HepG2 (cell line): ENCODE results near the gene USP7. TPM values are rescaled to one million over a fixed set of nuclear protein-coding genes. Genes with fewer than 3 reads are reported as not detected.

Experiments used
- ATAC-seq: fragments of 200-7000 bp; cut with Tn5 transposase; 3 replicates; pipeline ENCODE4 v1.9.1; 2020; ENCODE audit warnings: mild to moderate bottlenecking, moderate library complexity
- BruUV-seq: library from RNA; stranded (reverse); fragments of 400-500 nt; replicated peaks from 2 replicates; lab custom pipeline; 2021; lab: Mats Ljungman, UMichigan
- CTCF ChIA-PET: fragments of 300-600 bp; formaldehyde crosslinking; extraction: SDS; loops from one replicate; lab custom pipeline; 2021; ENCODE audit warnings: low total read pairs, inconsistent platforms, low intra/inter-chr PET ratio; lab: Yijun Ruan, JAX
- POLR2A ChIA-PET: fragments of 350-600 bp; sonication (Branson Sonifier 250); formaldehyde crosslinking; loops from one replicate; lab custom pipeline; 2020; ENCODE audit warnings: antibody characterized with exemption, inconsistent platforms; lab: Yijun Ruan, JAX
- DNase-seq: peaks from one replicate; pipeline ENCODE4 v3.0.0-alpha.2; 2015; ENCODE audit warnings: low spot score
- FAIRE-seq: peaks from 3 replicates; lab custom pipeline; 2011; peaks lifted over from hg19 to GRCh38; lab: Jason Lieb, UNC
- H2AFZ ChIP-seq: one replicate; pipeline ENCODE4 v1.6.1; 2011; ENCODE audit warnings: low read length, inconsistent platforms
- H3K27ac ChIP-seq: fragments of 300-600 bp; 3 replicates; pipeline ENCODE4 v1.8.0; 2011; ENCODE audit warnings: mixed run types, mild to moderate bottlenecking, mixed read lengths, low read length, inconsistent platforms; ENCODE audit not compliant: insufficient read depth; ENCODE audit errors: extremely low read length
- H3K27me3 ChIP-seq, 2 experiments: fragments of 200-600 bp in 1 of 2; 2 replicates in 1 of 2; 3 replicates in 1 of 2; pipeline versions ENCODE4 v1.6.0 to v1.8.0; 2011; ENCODE audit warnings: low read length in 2 of 2, mild to moderate bottlenecking in 2 of 2, moderate library complexity in 2 of 2, inconsistent platforms in 1 of 2; ENCODE audit not compliant: insufficient read depth in 2 of 2, control insufficient read depth in 1 of 2
- H3K36me3 ChIP-seq, 2 experiments: fragments of 200-600 bp in 1 of 2; replicated peaks in 1 of 2; 2 replicates in 1 of 2; 3 replicates in 1 of 2; pipeline versions ENCODE4 v1.5.1 to v1.8.0; 2011; ENCODE audit warnings: low read length in 2 of 2, inconsistent platforms in 1 of 2; ENCODE audit not compliant: insufficient read depth in 2 of 2, control insufficient read depth in 1 of 2
- H3K4me1 ChIP-seq: 2 replicates; pipeline ENCODE4 v1.5.1; 2012; ENCODE audit warnings: low read length, inconsistent platforms; ENCODE audit not compliant: insufficient read depth
- H3K4me2 ChIP-seq: 2 replicates; pipeline ENCODE4 v1.6.0; 2011; ENCODE audit warnings: low read depth, low read length, inconsistent platforms
- H3K4me3 ChIP-seq, 3 experiments: fragments of 200-600 bp in 1 of 3; sonication (generic), shearing (Covaris generic) in 1 of 3; replicated peaks in 1 of 3; 2 replicates each; pipeline ENCODE4 v1.5.1; 2011 to 2016; ENCODE audit warnings: low read length in 3 of 3, inconsistent platforms in 2 of 3, low read depth in 2 of 3, mild to moderate bottlenecking in 2 of 3, control low read depth in 1 of 3, mixed read lengths in 1 of 3; ENCODE audit not compliant: insufficient read depth in 1 of 3
- H3K79me2 ChIP-seq: one replicate; pipeline ENCODE4 v1.6.1; 2011; ENCODE audit warnings: low read length, inconsistent platforms; ENCODE audit not compliant: insufficient read depth
- H3K9ac ChIP-seq: 2 replicates; pipeline ENCODE4 v1.6.0; 2011; ENCODE audit warnings: mild to moderate bottlenecking, low read depth, low read length, inconsistent platforms; ENCODE audit not compliant: insufficient read depth
- H3K9me3 ChIP-seq: 2 replicates; pipeline ENCODE4 v1.5.1; 2012; ENCODE audit warnings: mild to moderate bottlenecking, low read length
- H4K20me1 ChIP-seq: 2 replicates; pipeline ENCODE4 v1.6.0; 2011; ENCODE audit warnings: inconsistent platforms, mild to moderate bottlenecking, low read length, moderate library complexity; ENCODE audit not compliant: insufficient read depth
- FOXK2 ChIP-seq: fragments of 450-650 bp; IDR thresholded peaks from 2 replicates; pipeline ENCODE4 v1.6.1; 2016
- MTA1 ChIP-seq: sonication (generic); formaldehyde crosslinking; IDR thresholded peaks from 2 replicates; pipeline ENCODE4 v1.4.0; 2020; ENCODE audit warnings: missing genetic modification reagents, mild to moderate bottlenecking, borderline replicate concordance
- MZF1 ChIP-seq: sonication (generic); formaldehyde crosslinking; IDR thresholded peaks from 2 replicates; pipeline ENCODE4 v1.8.1; 2023; ENCODE audit warnings: mild to moderate bottlenecking, missing genetic modification reagents, borderline replicate concordance
- NFE2 ChIP-seq: sonication (generic); formaldehyde crosslinking; IDR thresholded peaks from 2 replicates; pipeline ENCODE4 v1.4.0; 2020; ENCODE audit warnings: missing genetic modification reagents
- REST ChIP-seq, 2 experiments: IDR thresholded peaks; 2 replicates each; pipeline ENCODE4 v1.6.1; 2011 to 2012; ENCODE audit warnings: low read length in 2 of 2, borderline replicate concordance in 1 of 2, low read depth in 1 of 2, mild to moderate bottlenecking in 1 of 2, moderate library complexity in 1 of 2
- TP53 ChIP-seq: sonication (generic); formaldehyde crosslinking; conservative IDR thresholded peaks from 2 replicates; pipeline ENCODE4 v1.4.0; 2020; ENCODE audit warnings: missing genetic modification reagents
- ZFP90 ChIP-seq: sonication (generic); formaldehyde crosslinking; IDR thresholded peaks from 2 replicates; pipeline ENCODE4 v1.8.0; 2022; ENCODE audit warnings: missing genetic modification reagents, mild to moderate bottlenecking, inconsistent platforms, borderline replicate concordance
- ZNF232 ChIP-seq: sonication (generic); formaldehyde crosslinking; IDR thresholded peaks from 2 replicates; pipeline ENCODE4 v1.4.0; 2020; ENCODE audit warnings: missing genetic modification reagents, borderline replicate concordance
- ZNF235 ChIP-seq: sonication (generic); formaldehyde crosslinking; IDR thresholded peaks from 2 replicates; pipeline ENCODE4 v1.8.1; 2023; ENCODE audit warnings: mild to moderate bottlenecking, missing genetic modification reagents, borderline replicate concordance
- ZNF768 ChIP-seq: sonication (generic); formaldehyde crosslinking; IDR thresholded peaks from 2 replicates; pipeline ENCODE4 v1.4.0; 2020; ENCODE audit warnings: missing genetic modification reagents
- WGBS: methylation state at CpG from one replicate; pipeline ENCODE4 v1.1.6; 2017; ENCODE audit warnings: low lambda C conversion rate; 5-methylcytosine and 5-hydroxymethylcytosine counted together
- in situ Hi-C: cut with HindIII; loops from 2 replicates; pipeline ENCODE4 v1.10.0; 2017; ENCODE audit warnings: low pct_unique_long_range_greater_than_20kb; ENCODE audit not compliant: extremely low pct_ligation_motif_present
- intact Hi-C: fragments of 100-400 bp; cut with micrococcal nuclease; formaldehyde crosslinking; loops from one replicate; pipeline ENCODE4 v1.10.0; 2022; ENCODE audit not compliant: unreplicated experiment
- polyA plus RNA-seq, 8 experiments: library from polyadenylated mRNA; depleted of rRNA in 3 of 8; stranded (reverse) in 7 of 8; unstranded in 1 of 8; fragments of >200 nt; fragmentation: Illumina TruSeq in 4 of 8; extraction: Trizol in 4 of 8; gene quantifications; 2 replicates each; pipeline versions ENCODE4 v1.2.1 to v1.2.3, GENCODE V29; 2011 to 2016; ENCODE audit warnings: low read depth in 4 of 8, missing spikeins in 1 of 8, mixed read lengths in 1 of 8; ENCODE audit not compliant: insufficient read depth in 1 of 8
- total RNA-seq, 5 experiments: library from RNA; depleted of rRNA; stranded (reverse); fragments of >200 nt; fragmentation: Illumina TruSeq; extraction: Trizol; gene quantifications; 2 replicates each; pipeline ENCODE4 v1.2.3, GENCODE V29; 2016; ENCODE audit warnings: low read depth in 1 of 5
- TF ChIP-seq, protein P1 (sequence below): sonication (generic); formaldehyde crosslinking; IDR thresholded peaks from 2 replicates; pipeline ENCODE4 v1.5.0; 2020; ENCODE audit warnings: missing genetic modification reagents, mild to moderate bottlenecking, borderline replicate concordance

USP7 gene
- total and polyA plus RNA-seq, 2 of the 13 experiments (the other 11 are each of a cell fraction or from before 2014, with no cell fraction given): 52.5 to 173 TPM

DNA sequence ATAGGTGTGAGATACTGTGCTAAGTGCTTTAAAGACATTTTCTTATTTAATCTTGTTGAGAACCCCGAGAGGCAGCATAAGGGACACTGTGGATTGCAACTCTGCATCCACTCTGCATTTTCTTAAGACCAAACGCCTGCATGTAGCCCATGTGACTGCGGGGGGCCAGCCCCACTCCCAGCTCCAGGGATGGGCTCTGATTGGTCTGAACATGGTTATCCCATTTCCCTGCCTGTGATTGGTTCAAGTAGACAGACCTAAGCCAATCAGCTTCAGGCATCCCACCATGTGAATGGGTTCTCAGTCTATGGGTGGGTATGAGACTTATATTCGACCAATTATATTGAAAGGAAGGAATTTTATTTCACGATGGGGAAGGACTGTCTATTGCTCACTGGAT is 33.2 kb upstream of the USP7 start (continued):
- TF ChIP-seq REST (IDR thresholded peaks at IDR 0.05; ENCODE audit: borderline replicate concordance in 1 of 2, low read depth in 1 of 2, low read length in 2 of 2) (no peak), TP53 (CRISPR knock-in tag) (no peak)
- TF ChIP-seq, all 625 proteins: peak for 4

GRCh38 chr16:8990445-8990844 is 26.7 kb upstream of the USP7 start:
- Histone ChIP-seq H3K27ac (no peak overlapping the region), H4K20me1 (no peaks in the 10 kb centered on the region), H3K36me3 (no peaks in the 10 kb centered on the region), H3K79me2 (no peaks in the 10 kb centered on the region), H3K9me3 (no peaks in the 10 kb centered on the region), H3K4me1 (peaks cover 84% of the 10 kb centered on the region), H3K27me3 (no peaks in the 10 kb centered on the region), H3K4me3 (no peak overlapping the region), H2AFZ (no peak overlapping the region), H3K4me2 (no peak overlapping the region), H3K9ac (no peak overlapping the region)
- no peak for FAIRE-seq
- DNase-seq: no peak
- ChIA-PET CTCF (no interaction called here), POLR2A (interaction anchor here (1.2 to 4.0 kb wide), 3 partner anchors 13 to 127 kb away, joined by 3 to 29 read pairs (median 8); partner anchors contain the start of gene HAPSTR1)
- intact Hi-C loops (no loop called here), in situ Hi-C loops (no loop called here)
- 97% methylated on average over 8 of the region's 8 CpGs for WGBS
- no TSS peak for BruUV-seq
- TF ChIP-seq NFE2 (CRISPR knock-in tag): no peak
- TF ChIP-seq MTA1 (CRISPR knock-in tag): 0 out of 2 replicates have a peak, but pooled peaks have one; percentile 22
- no peak for TF ChIP-seq ZNF232 (CRISPR knock-in tag)
- no peak for TF ChIP-seq FOXK2
- peak; percentile 17; the same call in 1 of the 2 replicates for TF ChIP-seq ZNF768 (CRISPR knock-in tag)
- no peak for TF ChIP-seq ZFP90
- TF ChIP-seq MZF1: no peak
- TF ChIP-seq ZNF235 (CRISPR knock-in tag): no peak
- TF ChIP-seq, protein P1, sequence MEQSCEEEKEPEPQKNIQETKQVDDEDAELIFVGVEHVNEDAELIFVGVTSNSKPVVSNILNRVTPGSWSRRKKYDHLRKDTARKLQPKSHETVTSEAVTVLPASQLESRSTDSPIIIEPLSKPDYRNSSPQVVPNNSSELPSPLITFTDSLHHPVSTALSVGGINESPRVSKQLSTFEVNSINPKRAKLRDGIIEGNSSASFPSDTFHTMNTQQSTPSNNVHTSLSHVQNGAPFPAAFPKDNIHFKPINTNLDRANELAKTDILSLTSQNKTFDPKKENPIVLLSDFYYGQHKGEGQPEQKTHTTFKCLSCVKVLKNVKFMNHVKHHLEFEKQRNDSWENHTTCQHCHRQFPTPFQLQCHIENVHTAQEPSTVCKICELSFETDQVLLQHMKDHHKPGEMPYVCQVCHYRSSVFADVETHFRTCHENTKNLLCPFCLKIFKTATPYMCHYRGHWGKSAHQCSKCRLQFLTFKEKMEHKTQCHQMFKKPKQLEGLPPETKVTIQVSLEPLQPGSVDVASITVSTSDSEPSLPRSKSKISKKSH (CRISPR knock-in tag): 0 out of 2 replicates have a peak, but pooled peaks have one; percentile 11
- no peak for ATAC-seq
